ENCODE data around the gene ITPRIPL2. TPM values are rescaled to one million over a fixed set of nuclear protein-coding genes. Genes with fewer than 3 reads are reported as not detected.

Gene ITPRIPL2
- total and polyA plus RNA-seq, 2 of the 4 experiments (the other 2 are of a cell fraction) = 9.2 to 11.1 TPM

- H3K4ac ChIP-seq (ENCODE audit: low read depth, low read length) = no peak overlapping the region
These were observed 29.8 kb downstream of the ITPRIPL2 start for GRCh38 chr16:19143599-19143956.

More at GRCh38 chr16:19143599-19143956, 29.8 kb downstream of the ITPRIPL2 start:
- Histone ChIP-seq H2BK15ac (ENCODE audit: low read depth, low read length) (no peak overlapping the region), H3K14ac (replicated peaks; ENCODE audit: low read depth, low read length) (no peak overlapping the region), H2BK20ac (ENCODE audit: low read depth, low read length) (no peak overlapping the region), H2BK5ac (ENCODE audit: low read depth, low read length, poor library complexity, severe bottlenecking) (no peak overlapping the region), H3K79me1 (ENCODE audit: low read depth in 1 of 2, low read length in 2 of 2) (peaks cover 0 to 3% of the 10 kb centered on the region in 2 experiments; a peak in 2 of 4 replicates), H4K20me1 (ENCODE audit: insufficient read depth, low read length) (no peaks in the 10 kb centered on the region), H3K4me2 (ENCODE audit: low read depth, low read length) (no peak overlapping the region), H3K27ac (ENCODE audit: insufficient read depth, low read length) (no peak overlapping the region), H3K18ac (ENCODE audit: low read depth, low read length) (no peak overlapping the region), H4K5ac (ENCODE audit: low read depth, low read length) (no peak overlapping the region), H3K27me3 (ENCODE audit: control insufficient read depth, insufficient read depth, low read length) (peaks cover 8% of the 10 kb centered on the region), H2AK9ac (replicated peaks; ENCODE audit: low read depth, low read length, poor library complexity) (no peak overlapping the region), H3K9me1 (ENCODE audit: insufficient read depth, low read length) (peaks cover 3% of the 10 kb centered on the region; the same call in 1 of the 2 replicates), H3K56ac (ENCODE audit: extremely low read depth, insufficient read depth, low read length) (no peak overlapping the region), H2AFZ (replicated peaks; ENCODE audit: low read length, poor library complexity) (no peak overlapping the region), H2AK5ac (ENCODE audit: low read depth, low read length) (no peak overlapping the region), H4K91ac (ENCODE audit: insufficient read depth, low read depth, low read length) (no peak overlapping the region), H3K4me1 (ENCODE audit: control insufficient read depth, insufficient read depth, low read length) (peaks cover 7% of the 10 kb centered on the region), H3K36me3 (ENCODE audit: control insufficient read depth, insufficient read depth, low read length) (no peaks in the 10 kb centered on the region), H3K4me3 (ENCODE audit: insufficient read depth, low read depth, low read length) (no peak overlapping the region), H3K9ac (ENCODE audit: low read depth, low read length) (no peak overlapping the region), H3K23ac (ENCODE audit: low read depth, low read length) (no peak overlapping the region), H3K9me3 (ENCODE audit: control insufficient read depth, insufficient read depth, low read length) (peaks cover 4% of the 10 kb centered on the region), H2BK120ac (ENCODE audit: low read depth, low read length) (no peak overlapping the region), H4K8ac (ENCODE audit: low read depth in 2 of 2, low read length in 2 of 2) (no peak overlapping the region)
- no peak for ATAC-seq (ENCODE audit: low read depth)
- in situ Hi-C loops (cut with MboI; ENCODE audit: low sequenced_read_pairs) (no loop called here), dilution Hi-C loops (cut with HindIII; ENCODE audit: low sequenced_read_pairs, unreplicated experiment) (no loop called here), intact Hi-C loops (cut with micrococcal nuclease) (no loop called here)
- POLR2A ChIA-PET (ENCODE audit: unreplicated experiment) = no interaction called here
- no CpG with 5 or more reads among the region's 9 CpGs for WGBS, 2 experiments (ENCODE audit: extremely low coverage in 2 of 2, insufficient read length in 1 of 2)
- no peak for DNase-seq
- BruUV-seq (replicated peaks) = no TSS peak
- TF ChIP-seq CHD1 (IDR thresholded peaks at IDR 0.05; ENCODE audit: low read depth, low read length) = no peak
- TF ChIP-seq SMC3 (IDR thresholded peaks at IDR 0.05; ENCODE audit: low read depth, low read length) = no peak
- no peak for TF ChIP-seq RCOR1 (IDR thresholded peaks at IDR 0.05; ENCODE audit: insufficient replicate concordance, low read length)
- no peak for TF ChIP-seq POLR2A (IDR thresholded peaks at IDR 0.05; ENCODE audit: low read depth, low read length)
- TF ChIP-seq CEBPB (IDR thresholded peaks at IDR 0.05; ENCODE audit: low read depth, low read length) = no peak
- no peak for TF ChIP-seq MAFK (IDR thresholded peaks at IDR 0.05; ENCODE audit: low read depth, low read length)
- no peak for TF ChIP-seq RFX5 (IDR thresholded peaks at IDR 0.05; ENCODE audit: low read depth, low read length)
- TF ChIP-seq CTCF (conservative IDR thresholded peaks at IDR 0.05; ENCODE audit: low read depth, low read length) = no peak
- no peak for TF ChIP-seq FOS (IDR thresholded peaks at IDR 0.05; ENCODE audit: low read depth, low read length)
- TF ChIP-seq NFE2L2 (IDR thresholded peaks at IDR 0.05; ENCODE audit: low read depth, low read length) = no peak
- no peak for TF ChIP-seq ELK1 (IDR thresholded peaks at IDR 0.05; ENCODE audit: borderline replicate concordance, low read depth, low read length)
- TF ChIP-seq BHLHE40 (IDR thresholded peaks at IDR 0.05; ENCODE audit: low read depth, low read length) = no peak
- no peak for TF ChIP-seq RAD21 (IDR thresholded peaks at IDR 0.05; ENCODE audit: low read length)
- no peak for TF ChIP-seq USF2 (IDR thresholded peaks at IDR 0.05; ENCODE audit: low read depth, low read length)
- no peak for TF ChIP-seq MXI1 (IDR thresholded peaks at IDR 0.05; ENCODE audit: borderline replicate concordance, low read depth, low read length)
- CTCF ChIA-PET = interaction anchor here (0.7 kb wide), 1 partner anchor 12 kb away, joined by 3 read pairs; no protein-coding TSS in a partner anchor
